Measurements from ENCODE around the gene ZNF337. TPM values are rescaled to one million over a fixed set of nuclear protein-coding genes. Genes with fewer than 3 reads are reported as not detected.

ZNF337 gene
- total RNA-seq (2013), result 12.0 TPM
- polyA plus RNA-seq (10 to 100 TPM in 1 of 3 donors, 1 to 10 TPM in 2; 2.1 to 12.0 (median 3.0) TPM), polyA minus RNA-seq (4.2 and 5.6 TPM in 2 replicates), total RNA-seq (2.1 to 13.6 (median 9.8) reads per million in 11 experiments)

DNA sequence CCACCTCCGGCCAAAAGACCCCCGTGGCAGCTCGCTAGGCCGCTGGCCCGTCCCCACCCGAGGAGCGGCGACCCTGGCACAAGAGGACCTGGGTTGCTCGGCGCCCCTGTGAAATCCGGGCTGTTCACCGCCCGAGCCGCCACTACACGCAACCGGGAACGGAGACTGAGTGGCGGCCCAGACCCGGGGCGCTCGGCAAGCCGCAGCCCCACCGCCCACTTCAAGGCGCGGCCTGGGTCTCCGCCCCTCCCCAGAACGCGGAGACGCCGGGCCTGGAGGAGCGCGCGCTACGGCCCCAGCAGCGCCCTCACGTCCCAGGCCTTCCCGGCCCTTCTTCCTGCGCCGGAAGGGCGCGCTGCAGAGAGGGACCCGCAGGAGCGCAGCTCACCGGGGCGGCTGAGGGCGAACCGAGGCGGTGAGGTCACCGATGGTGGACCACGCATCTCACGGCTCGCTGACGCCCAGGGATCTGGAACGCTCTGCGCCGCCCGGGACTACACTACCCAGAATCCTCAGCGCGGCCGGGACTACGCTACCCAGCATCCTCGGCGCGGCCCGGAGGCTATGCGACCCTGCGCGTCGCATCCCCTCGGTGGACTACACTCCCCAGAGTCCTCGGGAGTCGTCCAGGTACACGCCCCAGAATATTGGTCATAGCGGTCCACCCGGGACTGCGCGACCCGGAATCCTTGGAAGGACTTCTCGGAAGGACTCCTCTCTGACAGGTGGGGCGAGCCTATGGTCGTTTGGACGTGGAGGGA lies at the start of gene ZNF337:
ZNF337 (minus strand) TSS at position 483 of the 761 bp plus-strand sequence. CDS start 10,436 bp downstream, outside the sequence.
- peak within 1 kb of the TSS; percentile 91 to 93 for H3K4me3 Mint-ChIP-seq
- Histone ChIP-seq H3K27me3 (ENCODE audit: control insufficient read depth in 2 of 2, insufficient read depth in 2 of 2, low read length in 2 of 2) (no peaks in the 10 kb centered on the region), H2AFZ (ENCODE audit: insufficient read depth, low read depth, low read length, poor library complexity, severe bottlenecking) (peak within 1 kb of the TSS; percentile 97), H3K9me3 (replicated peaks in 1 of 2; ENCODE audit: control insufficient read depth in 1 of 2, insufficient read depth in 1 of 2, low read length in 2 of 2) (peaks cover 0 to 8% of the 10 kb centered on the region in 2 donors), H3K36me3 (replicated peaks in 1 of 2; ENCODE audit: control insufficient read depth in 1 of 2, insufficient read depth in 2 of 2, low read length in 2 of 2) (peaks cover 0 to 3% of the 10 kb centered on the region in 2 donors), H3K4me1 (ENCODE audit: control insufficient read depth in 1 of 2, insufficient read depth in 2 of 2, low read length in 2 of 2) (peaks cover 10 to 15% of the 10 kb centered on the region in 2 donors), H3K79me2 (ENCODE audit: insufficient read depth, low read length) (peaks cover 13% of the 10 kb centered on the region), H3K9ac (ENCODE audit: insufficient read depth, low read length, poor library complexity, severe bottlenecking) (peak within 1 kb of the TSS; percentile 79), H3K4me2 (replicated peaks; ENCODE audit: extremely low read depth, low read length, poor library complexity, severe bottlenecking) (peak within 1 kb of the TSS; percentile 89), H3K27ac (ENCODE audit: low read depth in 1 of 2, low read length in 2 of 2) (peak within 1 kb of the TSS in 1 of 2 donors; percentile 77), H3K4me3 (replicated peaks in 1 of 3; ENCODE audit: low read depth in 2 of 3, low read length in 3 of 3) (peak within 1 kb of the TSS; percentile 49 to 94 (median 78)), H4K20me1 (ENCODE audit: insufficient read depth, low read length) (peaks cover 5% of the 10 kb centered on the region)
- peaks cover 14% of the 10 kb centered on the region for H3K4me1 Mint-ChIP-seq
- WGBS (ENCODE audit: insufficient coverage), result under 1% methylated on average over 74 of the region's 82 CpGs
- H3K27me3 Mint-ChIP-seq (ENCODE audit: low read depth in 3 of 3), result peaks cover 0 to 3% (median 0%) of the 10 kb centered on the region in 3 donors
- TF ChIP-seq, protein P1, sequence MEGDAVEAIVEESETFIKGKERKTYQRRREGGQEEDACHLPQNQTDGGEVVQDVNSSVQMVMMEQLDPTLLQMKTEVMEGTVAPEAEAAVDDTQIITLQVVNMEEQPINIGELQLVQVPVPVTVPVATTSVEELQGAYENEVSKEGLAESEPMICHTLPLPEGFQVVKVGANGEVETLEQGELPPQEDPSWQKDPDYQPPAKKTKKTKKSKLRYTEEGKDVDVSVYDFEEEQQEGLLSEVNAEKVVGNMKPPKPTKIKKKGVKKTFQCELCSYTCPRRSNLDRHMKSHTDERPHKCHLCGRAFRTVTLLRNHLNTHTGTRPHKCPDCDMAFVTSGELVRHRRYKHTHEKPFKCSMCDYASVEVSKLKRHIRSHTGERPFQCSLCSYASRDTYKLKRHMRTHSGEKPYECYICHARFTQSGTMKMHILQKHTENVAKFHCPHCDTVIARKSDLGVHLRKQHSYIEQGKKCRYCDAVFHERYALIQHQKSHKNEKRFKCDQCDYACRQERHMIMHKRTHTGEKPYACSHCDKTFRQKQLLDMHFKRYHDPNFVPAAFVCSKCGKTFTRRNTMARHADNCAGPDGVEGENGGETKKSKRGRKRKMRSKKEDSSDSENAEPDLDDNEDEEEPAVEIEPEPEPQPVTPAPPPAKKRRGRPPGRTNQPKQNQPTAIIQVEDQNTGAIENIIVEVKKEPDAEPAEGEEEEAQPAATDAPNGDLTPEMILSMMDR (IDR thresholded peaks at IDR 0.05), result no peak
- H3K27ac Mint-ChIP-seq, result peak within 1 kb of the TSS; percentile 57 to 88 (median 67)
- peak; percentile 80 to 85 (median 84) for DNase-seq
- peaks cover 3 to 8% of the 10 kb centered on the region in 2 donors for H3K36me3 Mint-ChIP-seq
- H3K9me3 Mint-ChIP-seq, result peaks cover 10 to 20% (median 16%) of the 10 kb centered on the region in 7 donors
- intact Hi-C loops (cut with micrococcal nuclease), result loop anchor here in 1 of 2 donors (5.0 kb wide), 2 partner anchors 69 to 704 kb away; partner anchors contain the start of gene APMAP

DNA sequence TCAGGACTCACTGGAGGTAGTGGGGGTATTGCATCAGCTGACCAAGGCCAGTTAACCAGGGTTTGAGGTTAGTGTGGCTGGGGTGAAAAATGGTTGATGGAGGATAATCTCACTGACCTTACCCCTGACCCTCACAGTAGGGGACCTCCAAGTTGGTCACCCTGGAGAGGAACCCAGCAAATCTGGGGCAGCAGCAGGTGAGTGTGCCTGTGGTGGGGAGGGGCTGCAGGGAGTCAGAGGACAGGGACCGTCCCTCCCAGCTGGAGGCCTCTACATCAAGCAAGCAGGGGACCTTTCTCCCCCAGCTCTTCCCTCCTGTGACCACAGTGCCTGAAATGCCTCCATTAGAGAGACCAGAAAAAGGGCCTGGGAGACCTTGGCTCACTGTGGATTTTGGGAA lies 49.1 kb upstream of the ZNF337 start:
- Histone ChIP-seq H3K79me2 (ENCODE audit: insufficient read depth, low read length) (no peaks in the 10 kb centered on the region), H3K4me2 (replicated peaks; ENCODE audit: extremely low read depth, low read length, poor library complexity, severe bottlenecking) (no peak overlapping the region), H3K36me3 (replicated peaks in 1 of 2; ENCODE audit: control insufficient read depth in 1 of 2, insufficient read depth in 2 of 2, low read length in 2 of 2) (no peaks in the 10 kb centered on the region), H2AFZ (ENCODE audit: insufficient read depth, low read depth, low read length, poor library complexity, severe bottlenecking) (no peak overlapping the region), H3K9me3 (replicated peaks in 1 of 2; ENCODE audit: control insufficient read depth in 1 of 2, insufficient read depth in 1 of 2, low read length in 2 of 2) (no peaks in the 10 kb centered on the region), H4K20me1 (ENCODE audit: insufficient read depth, low read length) (no peaks in the 10 kb centered on the region), H3K9ac (ENCODE audit: insufficient read depth, low read length, poor library complexity, severe bottlenecking) (no peak overlapping the region), H3K4me1 (ENCODE audit: control insufficient read depth in 1 of 2, insufficient read depth in 2 of 2, low read length in 2 of 2) (peaks cover 0 to 3% of the 10 kb centered on the region in 2 donors), H3K27me3 (ENCODE audit: control insufficient read depth in 2 of 2, insufficient read depth in 2 of 2, low read length in 2 of 2) (no peaks in the 10 kb centered on the region), H3K27ac (ENCODE audit: low read depth in 1 of 2, low read length in 2 of 2) (no peak overlapping the region), H3K4me3 (replicated peaks in 1 of 3; ENCODE audit: low read depth in 2 of 3, low read length in 3 of 3) (no peak overlapping the region)
- Mint-ChIP-seq H3K9me3 (peaks cover 0 to 4% (median 0%) of the 10 kb centered on the region in 7 donors), H3K36me3 (no peaks in the 10 kb centered on the region), H3K27ac (no peak overlapping the region), H3K4me3 (no peak overlapping the region), H3K4me1 (peaks cover 4% of the 10 kb centered on the region), H3K27me3 (ENCODE audit: low read depth in 3 of 3) (peaks cover 0 to 4% (median 2%) of the 10 kb centered on the region in 3 donors)
- intact Hi-C loops (cut with micrococcal nuclease), result no loop called here
- no peak for DNase-seq
- no CpG with 5 or more reads among the region's 1 CpG for WGBS (ENCODE audit: insufficient coverage)
- TF ChIP-seq, protein P1 (IDR thresholded peaks at IDR 0.05), result no peak

All from CD14-positive monocyte (primary cell).